ENCODE results near the gene YJU2. TPM values are rescaled to one million over a fixed set of nuclear protein-coding genes. Genes with fewer than 3 reads are reported as not detected.
"Not testable (repeated sequence)": the region's sequence is repeated elsewhere in the genome, so short reads cannot be mapped to it uniquely, and the experiment has no call there.

YJU2 gene
- total and polyA plus RNA-seq, 4 donors: 6.5 to 12.7 (median 10.3) TPM

- not testable (repeated sequence) for H3K27ac ChIP-seq (ENCODE audit: low read depth in 1 of 2, low read length in 2 of 2); H3K4me1 ChIP-seq (ENCODE audit: control insufficient read depth in 4 of 4, insufficient read depth in 4 of 4, low read length in 3 of 4); H3K36me3 ChIP-seq (ENCODE audit: control insufficient read depth in 4 of 4, insufficient read depth in 3 of 4, low read depth in 1 of 4, low read length in 3 of 4); DNase-seq (ENCODE audit: low spot score); H3K9ac ChIP-seq (ENCODE audit: low read depth in 1 of 2, low read length in 2 of 2); H3K4me3 ChIP-seq (ENCODE audit: low read depth in 1 of 3, low read length in 3 of 3); H3K27me3 ChIP-seq (ENCODE audit: control insufficient read depth in 4 of 4, insufficient read depth in 4 of 4, low read length in 3 of 4); H3K9me3 ChIP-seq (ENCODE audit: control insufficient read depth in 4 of 4, low read length in 3 of 4)
- 92% methylated on average over 6 of the region's 6 CpGs for WGBS
These were observed 15.4 kb upstream of the YJU2 start for GRCh38 chr19:4231521-4231920.

- not testable (repeated sequence) for H3K4me3 ChIP-seq (ENCODE audit: low read depth in 1 of 3, low read length in 3 of 3); DNase-seq (ENCODE audit: low spot score); H3K27me3 ChIP-seq (ENCODE audit: control insufficient read depth in 4 of 4, insufficient read depth in 4 of 4, low read length in 3 of 4); H3K9me3 ChIP-seq (ENCODE audit: control insufficient read depth in 4 of 4, low read length in 3 of 4); H3K9ac ChIP-seq (ENCODE audit: low read depth in 1 of 2, low read length in 2 of 2); H3K36me3 ChIP-seq (ENCODE audit: control insufficient read depth in 4 of 4, insufficient read depth in 3 of 4, low read depth in 1 of 4, low read length in 3 of 4); H3K4me1 ChIP-seq (ENCODE audit: control insufficient read depth in 4 of 4, insufficient read depth in 4 of 4, low read length in 3 of 4); H3K27ac ChIP-seq (ENCODE audit: low read depth in 1 of 2, low read length in 2 of 2)
- 85% methylated on average over 5 of the region's 5 CpGs for WGBS
These were observed 14.7 kb upstream of the YJU2 start for GRCh38 chr19:4232139-4232538.

- Histone ChIP-seq H3K27me3 (ENCODE audit: control insufficient read depth in 4 of 4, insufficient read depth in 4 of 4, low read length in 3 of 4) (peaks cover 0 to 2% (median 0%) of the 10 kb centered on the region in 4 donors), H3K27ac (ENCODE audit: low read depth in 1 of 2, low read length in 2 of 2) (no peak overlapping the region), H3K9ac (ENCODE audit: low read depth in 1 of 2, low read length in 2 of 2) (no peak overlapping the region), H3K4me3 (ENCODE audit: low read depth in 1 of 3, low read length in 3 of 3) (no peak overlapping the region), H3K4me1 (ENCODE audit: control insufficient read depth in 4 of 4, insufficient read depth in 4 of 4, low read length in 3 of 4) (peaks cover 0 to 6% (median 0%) of the 10 kb centered on the region in 4 donors), H3K36me3 (ENCODE audit: control insufficient read depth in 4 of 4, insufficient read depth in 3 of 4, low read depth in 1 of 4, low read length in 3 of 4) (no peaks in the 10 kb centered on the region), H3K9me3 (ENCODE audit: control insufficient read depth in 4 of 4, low read length in 3 of 4) (no peaks in the 10 kb centered on the region)
- TF ChIP-seq MAX (IDR thresholded peaks at IDR 0.05) (no peak), EGR1 (IDR thresholded peaks at IDR 0.05; ENCODE audit: low read depth in 2 of 2) (no peak), ATF3 (IDR thresholded peaks at IDR 0.05) (no peak), HNF4G (IDR thresholded peaks at IDR 0.05) (no peak), RAD21 (IDR thresholded peaks at IDR 0.05) (no peak), HNF4A (conservative IDR thresholded peaks at IDR 0.05) (no peak), TAF1 (conservative IDR thresholded peaks at IDR 0.05) (no peak)
- WGBS: 51% methylated on average over 21 of the region's 21 CpGs
- DNase-seq (ENCODE audit: low spot score): no peak
These were observed 14.1 kb upstream of the YJU2 start for GRCh38 chr19:4232614-4233281.

GRCh38 chr19:4233282-4233853 lies 13.5 kb upstream of the YJU2 start:
- WGBS: 40% methylated on average over 11 of the region's 11 CpGs
- peak; percentile 48 for TF ChIP-seq CTCF (IDR thresholded peaks at IDR 0.05; ENCODE audit: low read depth, low read length, missing input control)
- TF ChIP-seq RAD21 (IDR thresholded peaks at IDR 0.05): peak in 1 of 2 donors; percentile 51
- no peak for TF ChIP-seq ZBTB33 (IDR thresholded peaks at IDR 0.05)
- DNase-seq (ENCODE audit: low spot score): peak; percentile 77
- H3K4me3 ChIP-seq (ENCODE audit: low read depth in 1 of 3, low read length in 3 of 3): no peak overlapping the region
- H3K27me3 ChIP-seq (ENCODE audit: control insufficient read depth in 4 of 4, insufficient read depth in 4 of 4, low read length in 3 of 4): no peaks in the 10 kb centered on the region
- H3K9me3 ChIP-seq (ENCODE audit: control insufficient read depth in 4 of 4, low read length in 3 of 4): no peaks in the 10 kb centered on the region
- H3K4me1 ChIP-seq (ENCODE audit: control insufficient read depth in 4 of 4, insufficient read depth in 4 of 4, low read length in 3 of 4): peaks cover 0 to 6% (median 0%) of the 10 kb centered on the region in 4 donors
- no peaks in the 10 kb centered on the region for H3K36me3 ChIP-seq (ENCODE audit: control insufficient read depth in 4 of 4, insufficient read depth in 3 of 4, low read depth in 1 of 4, low read length in 3 of 4)
- H3K9ac ChIP-seq (ENCODE audit: low read depth in 1 of 2, low read length in 2 of 2): no peak overlapping the region
- H3K27ac ChIP-seq (ENCODE audit: low read depth in 1 of 2, low read length in 2 of 2): no peak overlapping the region

All from liver (tissue), 9 donors.